K562 (cell line): Measurements from ENCODE around the gene DYNC1H1. TPM values are rescaled to one million over a fixed set of nuclear protein-coding genes. Genes with fewer than 3 reads are reported as not detected.
A peak's percentile ranks its signal among the peaks of the same experiment; 100 is the strongest.

Source experiments
- ATF6 ChIP-seq: sonication (generic); formaldehyde crosslinking; IDR thresholded peaks from 2 replicates; pipeline ENCODE4 v1.4.0; 2020; ENCODE audit warnings: mild to moderate bottlenecking, missing genetic modification reagents
- CC2D1A ChIP-seq: fragments of 450-650 bp; IDR thresholded peaks from 2 replicates; pipeline ENCODE4 v1.6.1; 2017; ENCODE audit warnings: mild to moderate bottlenecking
- CREB3 ChIP-seq: fragments of 450-650 bp; conservative IDR thresholded peaks from 2 replicates; pipeline ENCODE4 v1.6.1; 2016; ENCODE audit warnings: missing genetic modification characterization, low read depth, mild to moderate bottlenecking, missing compliant biosample characterization, moderate library complexity
- FOXJ3 ChIP-seq: sonication (generic); formaldehyde crosslinking; IDR thresholded peaks from 2 replicates; pipeline ENCODE4 v1.4.0; 2020; ENCODE audit warnings: mild to moderate bottlenecking, missing genetic modification reagents
- HDGF ChIP-seq: fragments of 450-650 bp; IDR thresholded peaks from 2 replicates; pipeline ENCODE4 v1.6.1; 2016
- HOXB6 ChIP-seq: fragments of 250-450 bp; sonication (Bioruptor Pico); IDR thresholded peaks from 2 replicates; pipeline ENCODE4 v1.5.1; 2022; ENCODE audit warnings: mild to moderate bottlenecking, borderline replicate concordance
- KDM5B ChIP-seq: fragments of 200-600 bp; sonication (generic); IDR thresholded peaks from 2 replicates; pipeline ENCODE4 v1.6.1; 2012; ENCODE audit warnings: low read depth, mild to moderate bottlenecking, moderate library complexity, low read length, control low read depth, inconsistent platforms; ENCODE audit not compliant: insufficient replicate concordance
- MCM7 ChIP-seq, 2 experiments: fragments of 450-650 bp; IDR thresholded peaks; 2 replicates each; pipeline ENCODE4 v1.6.1; 2016 to 2018
- NCOR1 ChIP-seq: fragments of 450-650 bp; IDR thresholded peaks from 2 replicates; pipeline ENCODE4 v1.6.1; 2016; ENCODE audit warnings: mild to moderate bottlenecking, moderate library complexity
- POLR2G ChIP-seq: fragments of 200-400 bp; formaldehyde crosslinking; IDR thresholded peaks from 2 replicates; pipeline ENCODE4 v1.6.1; 2017; ENCODE audit warnings: low read depth, mild to moderate bottlenecking, antibody characterized with exemption, low read length, moderate library complexity
- RBM34 ChIP-seq: fragments of 200-400 bp; formaldehyde crosslinking; IDR thresholded peaks from 2 replicates; pipeline ENCODE4 v1.6.1; 2018; ENCODE audit warnings: low read length, borderline replicate concordance; ENCODE audit not compliant: insufficient read depth
- SMARCA4 ChIP-seq: fragments of 450-650 bp; IDR thresholded peaks from 2 replicates; pipeline ENCODE4 v1.6.1; 2016
- SNAPC5 ChIP-seq: fragments of 250-450 bp; sonication (Bioruptor Pico); IDR thresholded peaks from 2 replicates; pipeline ENCODE4 v1.8.0; 2021; ENCODE audit warnings: moderate library complexity, mild to moderate bottlenecking, inconsistent platforms
- TAF1 ChIP-seq: IDR thresholded peaks from 2 replicates; pipeline ENCODE4 v1.6.1; 2011; ENCODE audit warnings: mild to moderate bottlenecking, low read length, moderate library complexity; ENCODE audit not compliant: insufficient read depth, control insufficient read depth, severe bottlenecking; ENCODE audit errors: extremely low read depth
- TCF15 ChIP-seq: fragments of 250-450 bp; sonication (Bioruptor Pico); IDR thresholded peaks from 2 replicates; pipeline ENCODE4 v1.8.0; 2022; ENCODE audit warnings: moderate library complexity, mild to moderate bottlenecking, inconsistent platforms
- TEAD4 ChIP-seq, 2 experiments: sonication (generic) in 1 of 2; formaldehyde crosslinking in 1 of 2; IDR thresholded peaks; 2 replicates each; pipeline versions ENCODE4 v1.6.1 to v1.8.0; 2012 to 2022; ENCODE audit warnings: borderline replicate concordance in 1 of 2, inconsistent platforms in 1 of 2, low read length in 1 of 2, mild to moderate bottlenecking in 1 of 2, missing genetic modification reagents in 1 of 2
- XRCC4 ChIP-seq: IDR thresholded peaks from one replicate; pipeline ENCODE4 v1.6.1; 2011; ENCODE audit not compliant: insufficient read depth, insufficient read length; ENCODE audit errors: extremely low read depth
- ZC3H4 ChIP-seq: sonication (generic); formaldehyde crosslinking; IDR thresholded peaks from 2 replicates; pipeline ENCODE4 v1.9.0; 2021; ENCODE audit warnings: missing genetic modification reagents, borderline replicate concordance
- ZNF239 ChIP-seq: fragments of 250-450 bp; sonication (Bioruptor Pico); IDR thresholded peaks from 2 replicates; pipeline ENCODE4 v1.4.0; 2020; ENCODE audit warnings: mild to moderate bottlenecking
- ZNF740 ChIP-seq, 3 experiments: fragments of 200-800 bp in 1 of 3; sonication (Bioruptor generic) in 1 of 3; sonication (generic) in 1 of 3; formaldehyde crosslinking in 1 of 3; IDR thresholded peaks; 2 replicates each; pipeline versions ENCODE4 v1.6.1 to v1.8.0; 2016 to 2022; ENCODE audit warnings: mild to moderate bottlenecking in 2 of 3, missing compliant biosample characterization in 2 of 3, missing genetic modification characterization in 2 of 3, missing genetic modification reagents in 1 of 3
- polyA plus RNA-seq, 8 experiments: library from polyadenylated mRNA; depleted of rRNA in 4 of 8; stranded (reverse) in 5 of 8; unstranded in 3 of 8; fragments of >200 nt; fragmentation: Nextera tagmentation in 2 of 8; fragmentation: Illumina TruSeq in 1 of 8; extraction: Ambion mirVana in 2 of 8; extraction: Trizol in 1 of 8; gene quantifications; 2 replicates each; pipeline versions ENCODE4 v1.2.1 to v1.2.3, GENCODE V29; 2011 to 2014; ENCODE audit warnings: inconsistent platforms in 1 of 8, missing spikeins in 1 of 8
- total RNA-seq, 7 experiments: library from RNA; depleted of rRNA in 6 of 7; stranded (reverse); fragments of >200 nt in 6 of 7; fragmentation: Illumina TruSeq in 2 of 7; extraction: Trizol in 2 of 7; gene quantifications; 2 replicates each; pipeline versions ENCODE4 v1.2.1 to v1.2.3, GENCODE V29; 2011 to 2021; ENCODE audit warnings: low replicate concordance in 1 of 7

The DYNC1H1 gene
- total and polyA plus RNA-seq, 9 of the 15 experiments (the other 6 are each of a cell fraction or from before 2014, with no cell fraction given), result 31.9 to 335 (median 115) TPM

- TF ChIP-seq TAF1 (no peak), SMARCA4 (no peak), CC2D1A (no peak), ATF6 (no peak), SNAPC5 (CRISPR knock-in tag) (no peak), RBM34 (no peak), XRCC4 (no peak), HOXB6 (no peak), ZNF740 (CRISPR knock-in tag; IDR thresholded peaks at IDR 0.05) (no peak), ZNF740 (tag; IDR thresholded peaks at IDR 0.05) (no peak), HDGF (no peak), ZC3H4 (CRISPR knock-in tag) (no peak), POLR2G (peak; percentile 49; the same call in 1 of the 2 replicates), KDM5B (peak; percentile 21), NCOR1 (0 out of 2 replicates have a peak, but pooled peaks have one; percentile 14), FOXJ3 (CRISPR knock-in tag) (no peak), TEAD4 (IDR thresholded peaks at IDR 0.05; ENCODE audit: low read length) (no peak), TEAD4 (CRISPR knock-in tag; IDR thresholded peaks at IDR 0.05; ENCODE audit: borderline replicate concordance) (no peak), MCM7 (IDR thresholded peaks at IDR 0.05) (no peak), ZNF239 (CRISPR knock-in tag) (no peak), CREB3 (no peak), TCF15 (CRISPR knock-in tag) (no peak)
- TF ChIP-seq, all 486 proteins: peak for 18
These were observed 114.7 kb downstream of the DYNC1H1 start (continued) for GRCh38 chr14:102078831-102079699.
